ENCODE results near the gene SRSF4. TPM values are rescaled to one million over a fixed set of nuclear protein-coding genes. Genes with fewer than 3 reads are reported as not detected.

The SRSF4 gene
- total RNA-seq, 2 donors from 2014 or later = 62.9 to 77.8 TPM

DNA sequence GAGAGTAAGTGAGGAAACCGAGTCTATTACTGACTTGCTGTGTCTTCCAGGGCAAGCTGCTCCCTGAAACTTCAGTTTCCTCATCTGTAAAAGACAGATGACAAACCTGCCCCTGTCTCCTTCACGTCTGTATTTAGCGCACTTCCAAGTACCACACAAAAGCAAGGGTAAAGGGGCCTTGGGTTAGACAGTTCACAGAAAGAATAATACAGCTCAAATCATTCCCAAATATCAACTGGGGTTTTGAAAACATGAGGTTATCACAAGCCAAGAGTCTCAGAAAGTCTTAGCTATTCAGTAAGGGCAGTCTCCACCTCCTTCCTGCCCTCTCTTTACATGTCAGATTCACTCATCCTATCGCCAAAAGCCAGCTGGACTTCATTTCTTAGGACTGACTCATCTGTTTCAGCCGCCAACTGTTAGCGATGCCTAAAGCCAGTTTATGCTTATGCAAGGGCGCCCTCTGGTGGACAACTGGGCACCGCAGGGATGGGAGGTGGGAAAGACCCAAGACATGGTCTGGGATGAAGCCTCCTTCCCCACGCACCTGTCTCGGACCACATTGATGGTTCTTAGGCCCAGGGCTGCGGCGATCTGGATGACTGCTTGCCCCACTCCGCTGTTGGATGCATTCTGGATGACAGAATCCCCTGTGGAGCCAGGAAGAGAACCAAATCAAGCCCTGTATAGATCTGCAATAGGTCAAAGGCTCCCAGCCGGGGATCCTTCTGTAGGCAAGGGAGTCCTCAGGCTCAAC is 21.1 kb upstream of the SRSF4 start:
- intact Hi-C loops (cut with DNase I) = loop anchor here (5.0 kb wide), 2 partner anchors 315 to 320 kb away; no protein-coding TSS in a partner anchor
- DNase-seq (ENCODE audit: low spot score) = peak; percentile 98

GRCh38 chr1:29202053-29202452 is 20.4 kb upstream of the SRSF4 start:
- DNase-seq (ENCODE audit: low spot score) = no peak
- intact Hi-C loops (cut with DNase I) = loop anchor here (5.0 kb wide), 2 partner anchors 315 to 320 kb away; no protein-coding TSS in a partner anchor

DNA sequence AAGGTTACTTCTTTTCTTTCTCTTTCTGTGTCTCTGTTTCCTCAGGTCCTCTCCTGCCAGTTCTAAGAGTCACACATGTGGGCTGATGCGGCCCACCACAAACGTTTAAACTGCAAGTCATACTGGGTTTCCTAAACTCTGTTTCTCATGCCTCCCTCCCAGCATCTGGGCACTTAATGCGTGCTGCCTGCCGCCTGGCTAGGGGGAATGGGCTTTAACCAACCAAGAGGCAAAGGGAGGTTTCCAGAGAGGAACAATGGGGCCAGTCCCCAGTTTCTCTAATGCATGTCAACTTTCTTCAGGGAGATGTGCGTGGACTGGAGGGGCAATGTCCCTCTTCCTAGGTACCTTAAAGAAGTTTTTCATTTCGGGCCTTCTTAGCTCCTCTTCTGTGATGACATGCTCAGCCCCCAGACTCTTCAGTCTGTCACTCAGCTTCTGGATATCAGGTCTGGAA is 19.9 kb upstream of the SRSF4 start:
- no peak for DNase-seq (ENCODE audit: low spot score)
- intact Hi-C loops (cut with DNase I) = loop anchor here (5.0 kb wide), 2 partner anchors 314 to 319 kb away; no protein-coding TSS in a partner anchor

- intact Hi-C loops (cut with DNase I) = loop anchor here (5.0 kb wide), 2 partner anchors 314 to 319 kb away; no protein-coding TSS in a partner anchor
- no peak for DNase-seq (ENCODE audit: low spot score)
Observed at GRCh38 chr1:29200906-29201594, 19.4 kb upstream of the SRSF4 start.

DNA sequence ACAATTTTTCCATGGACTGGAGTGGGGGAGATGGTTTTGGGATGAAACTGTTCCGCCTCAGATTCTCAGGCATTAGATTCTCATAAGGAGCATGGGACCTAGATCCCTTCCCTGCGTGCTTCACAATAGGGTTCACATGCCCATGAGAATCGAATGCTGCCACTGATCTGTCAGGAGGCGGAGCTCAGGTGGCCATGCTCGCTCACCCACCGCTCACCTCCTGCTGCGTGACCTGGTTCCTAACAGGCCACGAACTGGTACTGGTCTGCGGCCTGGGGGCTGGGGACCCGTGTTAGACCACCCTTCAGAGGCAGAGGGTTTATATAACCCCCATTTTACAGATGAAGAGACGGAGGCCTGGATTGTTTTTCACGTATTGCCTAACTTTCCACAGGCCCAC is 16.3 kb upstream of the SRSF4 start:
- no peak for DNase-seq (ENCODE audit: low spot score)
- intact Hi-C loops (cut with DNase I) = no loop called here

DNA sequence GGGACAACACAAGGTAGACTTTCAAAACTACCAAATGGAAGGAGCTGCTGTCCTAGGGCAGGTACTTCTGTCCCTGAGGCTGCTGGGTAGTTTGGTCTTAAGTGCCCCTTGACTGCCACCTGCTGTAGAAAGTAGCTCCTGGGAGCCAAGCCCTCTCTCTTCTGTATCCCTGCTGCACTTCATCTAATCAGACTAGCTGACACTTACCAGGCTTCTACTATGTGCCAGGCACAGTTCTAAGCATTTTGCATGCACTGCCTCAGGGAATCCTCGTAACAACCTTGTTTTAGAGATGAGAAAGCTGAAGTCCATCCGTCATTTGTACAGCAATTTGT is 15.9 kb upstream of the SRSF4 start:
- DNase-seq (ENCODE audit: low spot score) = no peak
- intact Hi-C loops (cut with DNase I) = no loop called here

GRCh38 chr1:29196863-29197589 is 15.3 kb upstream of the SRSF4 start:
- no peak for DNase-seq (ENCODE audit: low spot score)
- intact Hi-C loops (cut with DNase I) = no loop called here

DNA sequence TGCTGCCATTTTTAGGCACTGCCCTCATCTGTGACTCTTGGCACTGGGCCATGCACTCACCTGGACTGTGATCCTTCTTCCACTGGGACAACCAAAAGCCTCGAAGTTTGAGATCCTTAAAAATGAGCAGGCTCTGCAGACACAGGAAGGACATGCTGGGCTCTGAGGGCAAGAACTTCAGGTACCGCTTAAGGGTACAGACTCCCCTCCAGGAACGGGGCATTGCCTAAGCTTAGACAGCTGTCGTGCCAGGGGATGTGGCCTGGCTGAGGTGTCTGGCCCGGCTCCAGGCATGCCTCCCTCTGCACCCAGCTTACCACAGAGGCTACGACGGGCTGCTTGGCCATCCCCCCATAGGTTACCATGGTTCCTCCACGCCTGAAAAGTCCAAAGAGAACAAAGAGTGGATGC is 14.2 kb upstream of the SRSF4 start:
- intact Hi-C loops (cut with DNase I) = no loop called here
- DNase-seq (ENCODE audit: low spot score) = no peak

GRCh38 chr1:29193879-29194455 is 12.3 kb upstream of the SRSF4 start:
- DNase-seq (ENCODE audit: low spot score) = no peak
- intact Hi-C loops (cut with DNase I) = no loop called here

- no peak for DNase-seq (ENCODE audit: low spot score)
- intact Hi-C loops (cut with DNase I) = no loop called here
Observed at GRCh38 chr1:29190718-29191117, 9.0 kb upstream of the SRSF4 start.

- intact Hi-C loops (cut with DNase I) = no loop called here
- DNase-seq (ENCODE audit: low spot score) = no peak
Observed at GRCh38 chr1:29186707-29187106, 5.0 kb upstream of the SRSF4 start.

GRCh38 chr1:29186252-29186651 is 4.6 kb upstream of the SRSF4 start:
- no peak for DNase-seq (ENCODE audit: low spot score)
- intact Hi-C loops (cut with DNase I) = no loop called here

GRCh38 chr1:29183287-29183686 is 1.6 kb upstream of the SRSF4 start:
- intact Hi-C loops (cut with DNase I) = no loop called here

GRCh38 chr1:29180497-29181412 is 945 bp downstream of the SRSF4 start:
- DNase-seq (ENCODE audit: low spot score) = no peak
- intact Hi-C loops (cut with DNase I) = no loop called here

More at GRCh38 chr1:29183287-29183686, 1.6 kb upstream of the SRSF4 start:
- DNase-seq (ENCODE audit: low spot score) = no peak

DNA sequence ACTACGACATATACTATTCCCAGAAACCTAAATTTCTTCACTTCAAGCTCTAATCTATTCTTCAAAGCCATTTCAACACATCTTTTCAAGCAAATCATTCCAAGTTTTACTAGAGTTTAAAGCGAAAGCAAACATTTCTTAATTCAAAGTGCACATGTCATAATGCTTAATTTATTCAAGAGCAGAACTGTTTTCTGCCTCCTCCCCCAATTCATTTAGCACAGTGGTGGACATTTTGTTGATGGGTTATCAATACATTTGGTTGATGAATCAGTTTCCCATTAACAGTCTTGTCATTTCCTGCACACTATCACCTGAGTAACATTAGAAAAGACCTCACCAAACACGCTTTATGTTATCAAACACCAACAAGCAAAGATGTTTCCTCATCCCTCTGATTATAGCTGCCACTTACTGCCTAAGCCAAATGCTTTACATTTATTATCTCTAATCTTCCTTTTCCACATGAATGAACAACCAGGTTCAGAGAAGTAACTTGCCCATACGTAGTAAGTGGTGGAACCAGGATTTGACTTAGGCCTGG is 2.0 kb downstream of the SRSF4 start:
- intact Hi-C loops (cut with DNase I) = loop anchor here in 1 of 2 donors (10.0 kb wide), 1 partner anchor 55 kb away; the partner anchor contains the start of gene TMEM200B
- no peak for DNase-seq (ENCODE audit: low spot score)

DNA sequence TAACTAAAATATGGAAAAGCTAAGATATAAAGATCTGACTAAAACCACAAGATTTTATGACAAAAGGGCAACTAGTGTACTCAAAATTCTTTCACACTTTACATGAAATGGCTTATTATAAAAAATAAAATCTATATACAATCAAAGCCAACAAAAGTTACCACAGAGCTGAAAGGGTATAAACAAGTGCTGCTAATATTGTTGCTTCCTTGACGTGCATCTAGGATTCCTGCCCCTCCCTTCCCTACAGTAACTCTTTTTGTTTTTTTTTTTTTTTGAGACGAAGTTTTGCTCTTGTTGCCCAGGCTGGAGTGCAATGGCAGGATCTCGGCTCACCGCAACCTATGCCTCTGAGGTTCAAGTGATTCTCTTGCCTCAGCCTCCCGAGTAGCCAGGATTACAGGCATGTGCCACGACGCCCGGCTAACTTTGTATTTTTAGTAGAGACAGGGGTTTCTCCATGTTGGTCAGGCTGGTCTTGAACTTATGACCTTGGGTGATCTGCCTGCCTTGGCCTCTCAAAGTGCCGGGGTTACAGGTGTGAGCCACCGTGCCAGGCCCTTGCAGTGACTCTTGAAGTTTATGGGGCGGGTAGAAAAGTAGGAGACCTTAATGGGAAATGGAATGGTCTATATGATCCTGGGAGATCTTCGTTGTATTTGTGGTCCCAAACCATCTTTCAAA is 4.5 kb downstream of the SRSF4 start:
- intact Hi-C loops (cut with DNase I) = loop anchor here in 1 of 2 donors (10.0 kb wide), 1 partner anchor 52 kb away; the partner anchor contains the start of gene TMEM200B

GRCh38 chr1:29176576-29176975 is 5.1 kb downstream of the SRSF4 start:
- intact Hi-C loops (cut with DNase I) = loop anchor here in 1 of 2 donors (10.0 kb wide), 1 partner anchor 52 kb away; the partner anchor contains the start of gene TMEM200B
- DNase-seq (ENCODE audit: low spot score) = no peak

More for the DNA sequence above, 4.5 kb downstream of the SRSF4 start:
- DNase-seq (ENCODE audit: low spot score) = no peak

Data from posterior vena cava (tissue), 2 donors.